ENCODE data around the gene PEX14.

- TF ChIP-seq POLR2A (IDR thresholded peaks at IDR 0.05) = no peak
- TF ChIP-seq, protein P1, sequence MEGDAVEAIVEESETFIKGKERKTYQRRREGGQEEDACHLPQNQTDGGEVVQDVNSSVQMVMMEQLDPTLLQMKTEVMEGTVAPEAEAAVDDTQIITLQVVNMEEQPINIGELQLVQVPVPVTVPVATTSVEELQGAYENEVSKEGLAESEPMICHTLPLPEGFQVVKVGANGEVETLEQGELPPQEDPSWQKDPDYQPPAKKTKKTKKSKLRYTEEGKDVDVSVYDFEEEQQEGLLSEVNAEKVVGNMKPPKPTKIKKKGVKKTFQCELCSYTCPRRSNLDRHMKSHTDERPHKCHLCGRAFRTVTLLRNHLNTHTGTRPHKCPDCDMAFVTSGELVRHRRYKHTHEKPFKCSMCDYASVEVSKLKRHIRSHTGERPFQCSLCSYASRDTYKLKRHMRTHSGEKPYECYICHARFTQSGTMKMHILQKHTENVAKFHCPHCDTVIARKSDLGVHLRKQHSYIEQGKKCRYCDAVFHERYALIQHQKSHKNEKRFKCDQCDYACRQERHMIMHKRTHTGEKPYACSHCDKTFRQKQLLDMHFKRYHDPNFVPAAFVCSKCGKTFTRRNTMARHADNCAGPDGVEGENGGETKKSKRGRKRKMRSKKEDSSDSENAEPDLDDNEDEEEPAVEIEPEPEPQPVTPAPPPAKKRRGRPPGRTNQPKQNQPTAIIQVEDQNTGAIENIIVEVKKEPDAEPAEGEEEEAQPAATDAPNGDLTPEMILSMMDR (IDR thresholded peaks at IDR 0.05) = no peak
Measured at GRCh38 chr1:10525208-10525607, 50.5 kb downstream of the PEX14 start.

Data from gastroesophageal sphincter (tissue), 3 donors.